Smooth muscle cell (in vitro differentiated cells): ENCODE results near the gene P2RY11. TPM values are rescaled to one million over a fixed set of nuclear protein-coding genes. Genes with fewer than 3 reads are reported as not detected.

ENCODE experiments used
- DNase-seq: peaks from one replicate; lab custom pipeline; 2025; ENCODE audit not compliant: unreplicated experiment; lab: John Stamatoyannopoulos, UW
- H2AFZ ChIP-seq: fragments of 200-600 bp; sonication (generic); 2 replicates; pipeline ENCODE4 v1.6.0; 2016; ENCODE audit warnings: antibody characterized with exemption, low read depth, mild to moderate bottlenecking
- H3F3A ChIP-seq: fragments of 200-600 bp; sonication (generic); 2 replicates; pipeline ENCODE4 v1.6.0; 2017; ENCODE audit warnings: antibody characterized with exemption, low read depth
- H3K27ac ChIP-seq: fragments of 200-600 bp; sonication (generic); 2 replicates; pipeline ENCODE4 v1.5.1; 2016; ENCODE audit warnings: low read depth, mild to moderate bottlenecking
- H3K27me3 ChIP-seq: fragments of 200-600 bp; sonication (generic); 2 replicates; pipeline ENCODE4 v1.6.1; 2016; ENCODE audit warnings: low read depth, mild to moderate bottlenecking
- H3K36me3 ChIP-seq: fragments of 200-600 bp; sonication (generic); 2 replicates; pipeline ENCODE4 v1.5.1; 2016; ENCODE audit warnings: low read depth
- H3K4me1 ChIP-seq: fragments of 200-600 bp; sonication (generic); 2 replicates; pipeline ENCODE4 v1.5.1; 2016; ENCODE audit warnings: low read depth
- H3K4me2 ChIP-seq: fragments of 200-600 bp; sonication (generic); 2 replicates; pipeline ENCODE4 v1.6.0; 2016; ENCODE audit warnings: mild to moderate bottlenecking
- H3K4me3 ChIP-seq: fragments of 200-600 bp; sonication (generic); 2 replicates; pipeline ENCODE4 v1.5.1; 2016; ENCODE audit warnings: mild to moderate bottlenecking
- H3K79me2 ChIP-seq: fragments of 200-600 bp; sonication (generic); 2 replicates; pipeline ENCODE4 v1.6.0; 2016; ENCODE audit warnings: low read depth, mild to moderate bottlenecking
- H3K9ac ChIP-seq: fragments of 200-600 bp; sonication (generic); 2 replicates; pipeline ENCODE4 v1.6.0; 2016; ENCODE audit warnings: low read depth
- H3K9me3 ChIP-seq: fragments of 200-600 bp; sonication (generic); replicated peaks from 2 replicates; pipeline ENCODE4 v1.5.1; 2016; ENCODE audit warnings: low read depth
- H4K20me1 ChIP-seq: fragments of 200-600 bp; sonication (generic); 2 replicates; pipeline ENCODE4 v1.6.0; 2016; ENCODE audit warnings: low read depth
- CTCF ChIP-seq: fragments of 200-600 bp; sonication (generic); IDR thresholded peaks from 2 replicates; pipeline ENCODE4 v1.5.1; 2017; ENCODE audit warnings: borderline replicate concordance, mild to moderate bottlenecking, antibody characterized with exemption; ENCODE audit not compliant: insufficient read depth, poor library complexity, severe bottlenecking
- WGBS: methylation state at CpG from one replicate; pipeline ENCODE4 v1.1.7; 2016; ENCODE audit warnings: low lambda C conversion rate; 5-methylcytosine and 5-hydroxymethylcytosine counted together
- polyA plus RNA-seq: library from polyadenylated mRNA; unstranded; fragments of >200 nt; fragmentation: Nextera tagmentation; extraction: Ambion mirVana; gene quantifications from 2 replicates; pipeline ENCODE4 v1.2.1, GENCODE V29; 2016
- total RNA-seq: library from RNA; depleted of rRNA; stranded (reverse); fragments of >200 nt; gene quantifications from 2 replicates; pipeline ENCODE4 v1.2.3, GENCODE V29; 2014

The P2RY11 gene
- total and polyA plus RNA-seq, 2 experiments from 2014 or later = 1.5 to 3.8 TPM

- no peaks in the 10 kb centered on the region for H3K27me3 ChIP-seq
- no peak overlapping the region for H3K27ac ChIP-seq
- H3K36me3 ChIP-seq = no peaks in the 10 kb centered on the region
- no peak overlapping the region for H2AFZ ChIP-seq
- H3K79me2 ChIP-seq = no peaks in the 10 kb centered on the region
- H3K9ac ChIP-seq = no peak overlapping the region
- no peak for DNase-seq
- no peaks in the 10 kb centered on the region for H3F3A ChIP-seq
- H4K20me1 ChIP-seq = no peaks in the 10 kb centered on the region
- no peak for TF ChIP-seq CTCF
- no peaks in the 10 kb centered on the region for H3K9me3 ChIP-seq
- 98% methylated on average over 4 of the region's 4 CpGs for WGBS
- H3K4me1 ChIP-seq = no peaks in the 10 kb centered on the region
- H3K4me3 ChIP-seq = no peak overlapping the region
- no peak overlapping the region for H3K4me2 ChIP-seq
Measured at GRCh38 chr19:10126213-10126639, 14.7 kb downstream of the P2RY11 start.

GRCh38 chr19:10132905-10133304 lies 21.4 kb downstream of the P2RY11 start:
- Histone ChIP-seq H3K27me3 (no peaks in the 10 kb centered on the region), H3K4me2 (no peak overlapping the region), H3K27ac (no peak overlapping the region), H2AFZ (no peak overlapping the region), H4K20me1 (no peaks in the 10 kb centered on the region), H3K4me1 (no peaks in the 10 kb centered on the region), H3K4me3 (no peak overlapping the region), H3F3A (no peaks in the 10 kb centered on the region), H3K9me3 (no peaks in the 10 kb centered on the region), H3K9ac (no peak overlapping the region), H3K36me3 (peaks cover 5% of the 10 kb centered on the region), H3K79me2 (no peaks in the 10 kb centered on the region)
- DNase-seq = no peak
- no peak for TF ChIP-seq CTCF
- WGBS = 94% methylated on average over 7 of the region's 7 CpGs

DNA sequence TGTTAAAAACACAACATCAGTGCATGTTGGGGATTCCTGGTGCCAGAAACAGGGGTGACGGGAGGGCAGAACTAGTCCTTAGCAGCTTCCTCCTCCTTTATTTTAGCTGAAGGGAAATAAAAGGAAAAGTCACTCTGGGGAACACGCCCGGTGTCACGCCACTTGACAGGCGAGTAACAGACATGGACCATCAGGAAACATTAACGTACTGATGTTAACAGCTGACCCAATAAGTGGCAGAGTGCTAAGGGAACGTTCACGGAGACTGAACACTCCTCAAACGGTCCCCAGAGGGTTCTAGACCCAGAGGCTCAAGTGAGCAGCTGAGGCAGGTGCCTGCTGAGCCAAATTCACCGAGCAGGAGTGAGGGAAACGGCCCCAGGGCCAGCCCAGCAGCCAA lies 22.1 kb downstream of the P2RY11 start:
- H3K9ac ChIP-seq = no peak overlapping the region
- H3K9me3 ChIP-seq = no peaks in the 10 kb centered on the region
- H4K20me1 ChIP-seq = no peaks in the 10 kb centered on the region
- H3K79me2 ChIP-seq = no peaks in the 10 kb centered on the region
- H2AFZ ChIP-seq = no peak overlapping the region
- H3K27ac ChIP-seq = no peak overlapping the region
- peaks cover 5% of the 10 kb centered on the region for H3K36me3 ChIP-seq
- no peak for TF ChIP-seq CTCF
- no peaks in the 10 kb centered on the region for H3K4me1 ChIP-seq
- H3K27me3 ChIP-seq = no peaks in the 10 kb centered on the region
- 96% methylated on average over 11 of the region's 11 CpGs for WGBS
- DNase-seq = no peak
- no peak overlapping the region for H3K4me2 ChIP-seq
- H3F3A ChIP-seq = no peaks in the 10 kb centered on the region
- no peak overlapping the region for H3K4me3 ChIP-seq

- Histone ChIP-seq H4K20me1 (no peaks in the 10 kb centered on the region), H3K27me3 (no peaks in the 10 kb centered on the region), H3K36me3 (peaks cover 5% of the 10 kb centered on the region), H2AFZ (no peak overlapping the region), H3K27ac (no peak overlapping the region), H3K4me2 (no peak overlapping the region), H3K4me1 (no peaks in the 10 kb centered on the region), H3F3A (no peaks in the 10 kb centered on the region), H3K9ac (no peak overlapping the region), H3K79me2 (no peaks in the 10 kb centered on the region), H3K9me3 (no peaks in the 10 kb centered on the region), H3K4me3 (no peak overlapping the region)
- WGBS = 95% methylated on average over 9 of the region's 9 CpGs
- no peak for DNase-seq
- TF ChIP-seq CTCF = no peak
Measured at GRCh38 chr19:10134040-10134439, 22.5 kb downstream of the P2RY11 start.
